Left kidney (tissue), 2 donors: Measurements from ENCODE around the gene MDFI. TPM values are rescaled to one million over a fixed set of nuclear protein-coding genes. Genes with fewer than 3 reads are reported as not detected.

ENCODE experiments used
- DNase-seq: peaks from one replicate; pipeline ENCODE4 v3.0.0-alpha.2; 2013
- polyA plus RNA-seq: library from polyadenylated mRNA; unstranded; fragments of 120-200 nt; gene quantifications from one replicate; pipeline ENCODE4 v1.2.1, GENCODE V29; 2013; ENCODE audit not compliant: insufficient read length

MDFI gene
- polyA plus RNA-seq, 1 donor = 31.4 TPM

DNA sequence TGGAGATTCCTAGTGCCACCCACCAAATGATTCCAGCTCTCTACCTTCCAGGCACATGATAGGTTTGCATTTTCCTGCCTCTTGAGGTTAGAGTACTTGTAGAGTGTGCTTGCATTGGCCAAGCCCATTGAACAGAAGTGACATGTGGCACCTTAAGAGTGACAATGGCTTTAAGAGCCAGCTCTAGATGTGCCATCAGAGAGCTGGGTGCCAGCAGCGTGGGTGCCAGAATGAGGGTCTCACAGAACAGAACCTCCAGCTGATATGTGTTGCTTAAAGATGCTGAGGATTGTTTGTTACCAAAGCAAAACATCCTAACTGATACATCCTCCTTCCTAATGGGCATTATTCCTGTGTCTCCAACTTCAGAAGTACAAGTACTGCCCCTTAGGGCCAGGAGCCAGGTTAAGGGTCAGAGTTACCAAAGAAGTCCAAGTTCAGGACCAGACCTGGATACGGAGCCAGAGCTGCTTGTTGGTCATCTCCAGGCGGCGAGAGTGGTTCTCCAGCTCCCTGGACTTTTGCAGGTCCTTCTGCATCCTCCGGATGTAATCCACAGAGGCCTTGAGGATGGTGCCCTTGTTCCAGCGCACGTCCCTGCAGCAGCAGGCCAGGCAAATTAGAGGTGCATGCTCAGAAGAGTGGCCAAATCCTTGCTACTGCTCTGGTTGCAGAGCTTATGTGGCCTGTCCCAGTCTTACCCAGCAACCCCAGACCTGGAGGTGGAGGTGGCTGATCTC lies 47.5 kb downstream of the MDFI start:
- DNase-seq = no peak

DNA sequence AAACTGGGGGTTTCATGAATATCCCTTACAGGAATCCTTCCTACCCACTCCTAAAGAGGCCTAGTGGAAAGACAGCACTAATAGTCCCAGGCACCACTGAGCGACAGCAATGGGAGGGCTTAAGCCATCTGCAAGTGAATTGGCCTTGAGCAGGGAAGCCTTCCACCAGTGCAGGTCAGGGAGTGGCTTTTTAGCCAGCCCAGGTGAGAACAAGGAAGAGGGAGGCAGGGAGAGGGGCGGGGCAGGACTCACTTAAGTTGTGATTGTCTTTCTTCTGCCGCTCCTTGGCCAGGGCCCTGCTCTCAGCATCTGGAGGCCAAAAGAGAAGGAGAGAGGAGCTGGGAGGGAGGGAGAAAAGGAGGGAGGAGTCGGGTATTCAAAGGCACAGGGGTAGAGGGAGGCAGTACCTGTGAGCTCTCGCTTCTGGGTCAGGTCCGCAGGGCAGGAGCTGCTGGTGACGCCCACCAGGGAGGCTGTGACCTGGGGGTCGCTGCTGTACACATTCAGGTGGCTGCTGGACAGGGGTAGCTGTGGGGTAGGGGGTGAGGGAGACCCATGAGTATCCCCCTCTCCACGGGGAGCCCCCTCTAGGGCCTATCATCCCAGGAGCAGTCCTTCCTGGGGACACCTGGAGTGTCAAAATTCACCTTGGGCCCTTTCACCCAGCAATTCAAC lies 49.4 kb downstream of the MDFI start:
- DNase-seq = no peak

DNA sequence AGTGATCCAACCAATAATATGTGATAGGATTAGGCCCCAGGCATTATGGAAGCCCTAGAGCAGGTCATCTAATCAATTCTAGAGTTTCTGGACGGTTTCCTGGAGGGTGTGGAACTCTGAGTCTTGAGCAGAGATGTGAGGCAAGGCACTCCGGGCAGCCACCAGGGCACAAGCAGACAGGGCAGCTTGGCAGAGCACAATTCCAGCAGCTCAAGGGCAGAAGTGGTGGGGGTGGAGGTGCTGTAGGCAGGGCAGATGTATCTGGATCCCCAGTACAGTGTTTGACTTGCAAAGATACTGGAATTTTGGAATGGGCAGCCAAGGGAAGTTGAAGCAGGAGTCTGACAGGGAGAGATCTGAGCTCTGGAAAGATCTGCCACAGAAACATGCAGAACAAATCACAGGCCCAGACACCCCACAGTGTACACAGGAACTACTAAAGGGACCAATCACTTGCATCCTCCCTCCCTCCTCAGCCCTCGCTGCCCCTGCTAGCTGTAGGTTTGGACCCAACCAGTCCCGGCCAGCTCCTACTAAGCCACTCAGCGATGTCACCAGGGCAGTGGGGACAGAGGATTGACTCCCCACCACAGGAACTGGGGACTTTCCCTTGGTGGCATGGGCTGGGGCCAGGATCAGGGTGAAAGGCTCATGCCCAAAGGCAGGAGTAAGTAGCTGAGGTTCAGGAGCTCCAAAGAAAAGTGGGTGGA lies 50.1 kb downstream of the MDFI start:
- DNase-seq = no peak

DNA sequence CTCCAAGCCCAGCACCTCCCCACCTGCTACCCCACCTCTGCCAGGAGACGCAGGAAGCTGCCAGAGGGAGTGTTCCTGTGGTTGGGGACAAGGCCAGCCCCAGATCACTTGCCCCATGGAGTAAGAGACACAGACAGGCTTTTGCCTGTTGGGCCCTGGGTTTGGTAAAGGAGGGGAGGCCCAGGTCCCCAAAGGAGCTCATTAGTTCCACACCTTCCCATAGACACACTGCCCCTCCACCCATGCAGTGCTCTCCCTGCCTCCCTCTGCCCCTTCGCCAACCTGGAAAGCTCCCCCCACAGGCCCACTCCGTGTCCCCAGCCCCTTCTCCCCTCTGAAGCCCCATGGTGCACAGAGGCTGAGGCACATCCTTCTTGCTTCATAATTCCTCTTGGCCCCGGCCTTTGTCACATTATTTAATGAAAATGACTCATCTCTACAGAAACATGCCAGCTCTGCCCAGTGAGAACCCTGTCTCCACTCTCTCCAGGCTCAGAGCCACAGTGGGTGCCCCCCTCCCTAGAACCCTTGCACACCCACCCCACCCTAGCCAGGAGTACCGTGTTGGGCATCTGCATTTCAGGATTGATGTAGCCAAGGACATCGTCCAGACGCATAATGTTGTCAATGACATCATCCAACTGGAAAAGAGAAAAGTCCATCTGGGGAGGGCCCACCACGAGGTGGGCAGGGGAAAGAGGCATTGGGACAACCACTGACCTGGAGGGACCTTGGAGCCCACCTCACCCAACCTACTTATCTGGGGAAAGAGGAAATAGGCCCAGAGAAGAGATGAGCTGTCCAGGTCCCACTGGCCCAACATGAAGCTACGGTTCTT lies 51.1 kb downstream of the MDFI start:
- DNase-seq = no peak

DNA sequence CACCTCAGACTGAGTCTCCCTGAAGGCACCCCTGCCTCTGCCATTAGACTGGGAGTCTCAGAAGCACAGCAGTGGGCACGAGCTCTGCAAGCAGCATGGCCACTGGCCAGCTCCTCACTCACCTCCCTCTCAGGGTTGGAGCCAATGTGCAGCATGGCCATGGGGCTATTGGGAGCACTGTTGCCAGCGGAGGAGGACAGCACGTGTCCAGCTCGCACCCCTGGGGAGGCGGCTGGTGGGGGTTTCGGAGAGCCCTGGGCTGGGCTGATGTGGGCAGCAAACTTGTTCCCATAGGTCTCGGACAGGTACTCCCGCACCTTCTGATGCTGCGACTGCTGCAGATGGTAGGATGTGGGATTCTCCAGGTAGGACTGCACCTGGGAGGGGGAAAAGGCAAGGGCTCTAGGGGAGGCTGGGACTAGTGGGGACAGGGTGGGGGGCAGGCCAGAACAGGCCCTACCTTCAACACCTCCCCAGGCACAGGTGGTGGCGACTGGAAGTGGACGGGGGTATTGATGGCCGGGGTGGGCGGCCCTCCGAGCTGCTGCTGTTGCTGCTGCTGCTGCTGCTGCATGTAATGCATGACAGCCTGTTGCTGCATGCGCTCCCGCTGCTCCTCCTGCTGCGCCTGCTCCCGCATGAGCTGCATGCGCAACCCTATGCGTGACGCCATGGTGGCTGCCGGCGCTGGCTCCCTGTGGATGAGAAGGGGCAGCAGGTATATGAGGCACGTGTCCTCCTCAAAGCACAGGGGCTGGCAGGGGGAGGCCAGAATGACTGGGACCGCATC lies 52.5 kb downstream of the MDFI start:
- DNase-seq = no peak

DNA sequence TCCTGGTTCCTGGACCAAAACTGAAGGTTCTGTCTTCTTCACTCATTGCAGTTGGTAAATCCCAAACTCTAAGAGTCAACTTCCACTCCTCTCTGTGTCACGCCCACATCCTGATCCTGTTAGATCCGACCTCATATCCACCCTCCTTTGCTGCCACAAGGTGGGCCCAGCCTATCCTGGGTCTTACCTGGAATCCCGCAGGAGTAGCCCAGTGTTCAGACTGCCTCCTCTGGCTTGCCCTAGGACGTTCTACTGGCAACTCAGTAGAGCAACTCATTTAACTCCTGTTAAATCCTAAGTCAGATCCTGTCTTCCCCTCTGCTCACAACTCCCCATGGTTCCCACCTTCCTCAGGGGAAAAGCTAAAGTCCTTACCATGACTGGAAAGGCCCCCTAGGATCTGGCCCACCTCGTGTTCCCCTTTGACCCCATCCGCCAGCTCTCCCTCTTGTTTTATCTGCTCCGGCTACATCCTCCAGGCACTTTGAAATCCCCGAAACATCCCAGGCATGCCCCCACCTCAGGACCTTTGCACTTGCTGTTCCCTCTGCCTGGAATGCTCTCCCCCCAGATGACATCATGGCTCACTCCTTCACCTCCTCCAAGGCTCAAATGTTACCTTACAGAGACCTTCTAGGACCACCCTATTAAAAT lies 53.3 kb downstream of the MDFI start:
- DNase-seq = no peak

DNA sequence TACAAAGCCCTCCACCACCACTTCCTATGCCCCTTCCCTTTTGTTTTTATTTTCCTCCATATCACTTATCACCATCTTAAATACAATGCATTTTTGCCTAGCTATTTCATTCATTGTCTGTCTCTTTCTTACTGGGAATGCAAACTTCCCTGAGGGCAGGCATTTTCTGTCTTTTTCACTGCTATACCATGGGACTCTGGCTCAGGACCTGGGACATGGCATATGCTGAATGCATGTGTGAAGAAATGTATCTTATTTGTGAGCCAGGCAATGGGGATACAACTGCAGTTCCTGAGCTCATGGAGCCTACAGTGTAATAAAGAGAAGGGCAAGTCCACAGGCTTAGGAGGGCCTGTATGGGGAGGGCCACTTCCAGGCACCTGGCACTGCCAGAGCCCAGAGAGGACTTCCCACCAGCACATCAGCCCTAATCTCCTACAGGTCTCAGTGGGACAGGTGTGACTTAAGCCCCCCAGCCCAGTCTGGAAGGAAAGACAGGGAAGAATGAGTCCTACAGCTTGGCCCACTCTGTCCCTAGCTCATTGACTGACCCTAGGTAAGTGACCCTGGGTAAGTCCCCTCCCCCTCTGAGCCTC lies 53.9 kb downstream of the MDFI start:
- no peak for DNase-seq

DNA sequence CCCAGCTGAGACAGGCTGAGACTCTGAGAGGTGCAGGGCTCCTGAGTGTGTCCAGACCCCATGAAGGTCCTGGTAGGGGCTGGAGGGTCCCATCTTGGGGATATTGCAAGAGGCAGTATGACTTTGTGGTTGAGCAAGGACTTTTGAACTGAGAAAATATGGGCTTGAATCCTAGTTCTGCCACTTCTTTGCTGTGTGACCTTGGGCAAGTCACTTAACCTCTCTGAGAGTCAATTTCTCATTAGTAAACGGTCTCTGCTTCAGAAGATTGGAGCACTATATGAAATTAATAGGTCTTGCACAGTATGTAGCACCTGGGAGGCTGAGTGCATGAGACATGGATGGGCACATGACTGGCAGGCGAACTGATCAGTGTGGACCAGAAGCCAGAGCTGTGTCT lies 54.5 kb downstream of the MDFI start:
- DNase-seq = no peak

DNA sequence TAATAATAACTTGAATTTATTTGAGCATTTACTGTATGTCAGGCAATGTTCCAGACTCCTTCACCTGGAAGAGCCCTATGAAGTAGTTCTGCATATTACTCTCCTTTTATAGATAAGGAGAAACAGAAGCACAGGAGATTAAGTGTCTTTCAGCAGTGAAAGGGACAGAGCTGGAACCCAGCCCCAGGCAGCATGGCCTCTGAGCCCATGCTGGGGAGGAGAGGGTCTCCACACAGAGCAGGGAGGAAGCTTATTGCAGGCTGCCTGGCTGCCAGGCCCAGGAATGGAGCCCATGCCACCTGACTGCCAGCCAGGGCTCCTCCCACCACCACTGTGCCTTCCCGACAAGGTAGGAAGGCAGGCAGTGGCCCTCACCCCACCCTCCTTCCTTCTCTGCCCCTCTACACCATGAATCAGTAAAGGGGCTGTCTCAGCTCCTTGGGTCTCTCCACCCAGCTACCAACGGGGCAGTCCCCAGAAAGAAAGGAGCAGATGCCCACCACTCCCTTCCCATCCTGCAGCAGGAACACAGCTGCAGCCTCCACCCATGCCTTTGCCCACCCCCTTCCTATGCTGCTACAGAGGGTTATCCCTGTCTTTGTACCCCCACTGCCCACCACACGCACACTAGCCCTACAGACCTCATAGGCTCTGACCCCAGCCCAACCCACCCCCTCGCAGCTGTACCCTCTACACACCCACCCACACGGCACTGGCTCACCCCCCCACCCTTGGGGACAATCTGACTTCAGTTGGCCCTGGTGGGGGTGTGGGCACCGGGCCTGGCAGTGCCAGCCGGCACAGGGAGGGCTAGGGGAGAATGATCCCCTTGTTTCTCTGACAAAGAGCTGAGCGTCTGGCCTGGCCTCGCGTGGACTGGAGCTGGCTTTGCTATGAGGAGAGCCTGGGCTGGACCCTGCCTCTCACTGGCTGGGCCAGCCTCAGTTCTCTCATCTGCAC lies 55.3 kb downstream of the MDFI start:
- DNase-seq = no peak

DNA sequence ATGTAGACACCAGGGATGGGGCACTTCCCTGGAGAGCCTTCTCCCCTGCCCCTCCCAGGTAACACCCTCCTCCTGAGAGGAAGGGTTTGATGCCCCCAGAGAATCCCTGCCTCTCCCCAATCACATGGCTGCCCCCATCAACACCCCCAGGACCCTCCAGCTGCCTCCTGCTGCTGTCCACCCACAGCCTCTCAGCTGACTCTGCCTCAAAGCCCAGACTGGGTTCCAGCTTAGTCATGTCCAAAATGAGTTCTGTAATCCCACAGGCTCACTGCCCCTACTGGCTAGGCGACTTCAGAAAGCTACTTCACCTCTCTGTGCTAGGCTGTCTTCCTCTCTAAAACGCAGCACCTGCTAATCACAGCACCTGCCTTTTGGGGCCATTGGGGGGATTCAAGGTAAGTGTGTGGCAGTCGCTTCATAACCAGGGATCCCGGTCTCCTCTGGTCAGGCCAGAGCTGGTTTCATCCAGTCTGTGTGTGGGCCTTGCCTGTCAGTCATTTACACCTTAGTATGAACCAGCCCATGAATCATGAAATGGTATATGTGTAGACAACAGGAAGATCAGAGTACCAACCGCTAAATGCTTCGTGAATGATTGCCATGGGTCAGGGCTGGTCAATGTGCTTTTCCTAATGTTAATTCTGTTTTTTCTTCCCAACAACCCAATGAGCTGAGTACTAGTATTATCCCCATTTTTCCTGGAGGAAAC lies 56.7 kb downstream of the MDFI start:
- DNase-seq = no peak

DNA sequence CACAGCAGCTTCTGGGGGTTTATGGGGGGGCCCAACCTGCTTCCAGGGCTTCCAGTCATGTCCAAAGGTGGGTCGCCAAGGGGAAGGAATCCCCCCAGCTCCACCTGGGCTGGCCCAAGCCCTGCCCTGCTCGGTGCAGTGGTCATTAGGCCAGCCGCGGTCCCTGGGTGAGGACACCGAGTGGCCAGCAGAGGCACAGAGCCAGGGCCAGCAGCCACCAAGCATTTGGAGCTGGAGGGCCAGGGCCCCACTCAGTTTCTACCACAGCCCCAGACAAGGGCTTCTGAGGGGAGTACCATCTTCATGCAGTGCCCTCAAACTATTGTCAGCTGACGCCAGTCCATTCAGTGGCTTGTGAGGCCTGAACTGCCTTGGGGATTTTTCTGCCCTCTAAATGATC lies 57.6 kb downstream of the MDFI start:
- no peak for DNase-seq

DNA sequence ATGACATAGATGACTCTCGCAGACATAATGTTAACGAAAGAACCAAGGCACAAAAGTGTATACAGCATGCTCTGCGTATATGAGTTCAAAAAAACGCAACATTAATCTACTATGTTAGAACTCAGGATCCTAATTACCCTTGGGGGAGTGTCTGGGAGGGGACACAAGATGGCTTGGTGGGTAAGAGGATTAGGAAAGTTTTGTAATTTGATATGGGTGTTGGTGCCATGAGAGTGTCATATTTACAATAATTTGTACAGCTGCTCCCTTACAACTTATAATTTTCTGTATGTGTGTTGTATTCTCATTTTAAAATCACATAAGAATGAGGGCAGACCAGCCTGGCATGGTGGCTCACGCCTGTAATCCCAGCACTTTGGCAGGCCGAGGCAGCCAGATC lies 58.5 kb downstream of the MDFI start:
- DNase-seq = no peak

DNA sequence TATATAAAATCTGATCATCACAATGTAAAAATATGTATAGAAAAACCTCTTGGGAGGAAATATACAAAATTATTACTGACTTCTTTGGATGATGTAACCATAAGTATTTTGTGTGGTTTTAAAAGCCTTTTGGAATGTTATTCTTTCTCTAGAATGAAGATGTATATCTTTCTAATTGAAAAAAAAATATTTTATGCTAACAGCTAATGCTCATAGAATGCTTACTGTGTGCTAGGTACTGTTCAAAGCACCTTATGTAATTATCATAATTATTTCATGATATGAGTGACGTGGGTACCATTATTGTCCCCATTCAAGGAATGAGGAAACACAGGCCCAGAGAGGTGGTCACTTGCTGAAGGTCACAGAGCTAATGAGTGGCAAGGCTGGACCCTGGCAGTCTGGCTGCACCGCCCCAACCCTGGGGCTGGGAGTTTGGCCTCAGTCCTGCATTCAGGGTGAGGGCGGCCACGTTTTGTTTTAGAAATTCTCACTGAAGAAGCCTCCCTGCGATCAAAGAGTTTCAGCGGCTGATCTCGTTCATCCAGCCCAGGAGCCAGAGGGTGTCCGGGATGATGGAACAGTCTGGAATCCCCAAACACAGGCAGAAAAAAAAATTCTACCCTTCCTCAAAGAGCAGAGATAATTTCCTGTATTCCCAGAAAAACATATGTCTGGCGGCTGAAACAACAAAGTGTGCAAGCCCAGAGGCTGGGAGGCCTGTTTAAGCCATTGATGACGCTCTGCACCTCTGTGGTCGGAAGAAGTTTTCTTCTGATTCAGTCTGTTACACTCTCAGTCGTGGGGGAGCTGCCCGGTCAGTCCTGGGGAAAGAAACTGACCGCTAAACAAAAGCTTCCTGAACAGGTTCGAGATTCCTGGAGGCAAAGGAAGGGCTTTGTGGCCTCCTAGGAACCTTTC lies 59.9 kb downstream of the MDFI start:
- DNase-seq = no peak

DNA sequence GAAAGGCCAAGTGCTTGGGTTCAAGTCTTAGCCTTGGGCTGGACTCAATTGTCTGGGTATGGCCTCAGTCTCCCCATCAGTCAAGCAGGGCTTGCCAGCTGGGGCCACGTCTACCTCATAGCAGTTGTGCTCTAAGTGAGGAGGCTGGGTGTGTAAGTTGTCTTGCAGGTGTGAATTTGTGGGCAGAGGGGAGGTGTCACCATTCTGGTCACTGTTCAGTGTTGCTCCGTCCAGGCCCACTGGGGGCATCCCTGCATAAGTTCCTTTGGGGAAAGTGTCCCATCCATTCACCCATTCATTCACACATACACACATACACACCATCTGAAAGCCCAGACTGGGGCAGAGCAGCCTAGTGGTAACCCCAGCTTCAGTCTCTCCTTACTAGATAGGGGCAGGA lies 60.8 kb downstream of the MDFI start:
- DNase-seq = no peak

DNA sequence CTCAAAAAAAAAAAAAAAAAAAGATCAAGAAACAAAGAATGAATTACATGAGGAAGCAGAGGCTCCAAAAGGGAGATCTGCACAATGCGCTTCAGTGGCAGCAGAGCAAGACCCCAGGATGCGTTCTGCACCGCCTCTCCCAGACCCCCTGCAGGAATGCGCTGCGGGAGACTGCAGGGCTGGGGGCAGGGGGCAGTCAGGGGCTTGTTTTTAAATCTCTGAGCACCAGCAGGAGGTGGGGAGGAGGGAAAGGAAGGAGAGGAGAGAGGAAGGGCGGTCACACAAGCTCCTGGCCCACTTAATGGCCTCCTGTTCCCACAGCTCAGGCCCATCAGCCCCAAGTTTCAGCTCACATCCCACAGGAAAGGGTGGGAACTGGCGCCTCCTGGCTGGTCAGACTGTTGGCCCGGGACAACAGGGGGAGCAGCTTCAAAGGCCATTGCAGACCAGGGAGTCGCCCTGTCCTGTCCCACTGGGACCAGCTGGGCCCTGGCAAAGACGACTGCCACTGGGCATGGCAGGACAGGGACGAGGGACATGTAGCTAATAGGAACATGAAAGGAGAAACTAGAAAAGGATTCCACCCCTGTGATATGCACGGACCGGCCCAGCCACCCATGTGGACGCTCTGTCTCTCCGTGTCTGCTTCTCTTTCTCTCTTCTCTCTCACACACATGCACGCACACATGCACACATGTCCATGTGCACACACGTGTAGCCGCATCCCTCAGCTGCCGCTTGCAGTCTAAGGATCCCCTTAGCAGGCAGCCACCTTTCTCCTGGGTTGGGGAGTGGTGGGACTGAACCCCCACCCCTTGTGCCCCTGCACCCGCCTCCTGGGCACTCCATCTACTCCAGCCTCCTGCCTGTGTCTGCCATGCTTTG lies 62.4 kb downstream of the MDFI start:
- no peak for DNase-seq

DNA sequence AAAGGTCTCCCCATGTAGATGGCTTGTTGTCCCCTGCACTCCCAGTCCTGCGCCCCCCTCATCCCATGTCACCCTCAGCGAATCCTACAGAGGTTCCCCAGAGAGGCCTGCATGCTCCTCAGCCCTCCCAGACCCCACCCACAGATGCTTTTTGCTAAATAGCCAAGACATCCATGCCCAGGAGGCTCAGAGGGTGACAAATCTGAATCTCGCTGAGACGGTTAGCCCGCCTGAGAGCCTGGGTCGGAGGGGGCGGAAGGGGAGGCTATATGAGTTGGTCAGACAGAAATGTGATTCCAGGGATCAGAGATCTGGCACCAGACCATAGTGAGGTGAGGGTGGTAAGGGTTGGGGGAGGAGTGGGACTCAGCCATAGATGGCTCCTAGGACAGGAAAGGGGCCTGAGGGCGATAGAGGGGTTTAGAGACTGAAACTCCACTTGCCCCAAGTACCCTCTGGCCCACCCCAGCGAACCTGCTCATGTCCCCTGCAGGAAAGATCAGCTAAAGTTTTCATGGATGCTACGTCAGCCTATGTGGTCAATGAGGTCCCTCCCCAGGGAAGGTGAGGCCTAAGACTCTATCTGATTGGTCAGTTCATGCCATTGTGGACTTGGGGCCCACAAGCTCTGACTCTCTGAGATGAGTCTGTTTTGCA lies 63.9 kb downstream of the MDFI start:
- no peak for DNase-seq
